ENCODE measurements around the gene ARAP1. TPM values are rescaled to one million over a fixed set of nuclear protein-coding genes. Genes with fewer than 3 reads are reported as not detected.

Gene ARAP1
- total RNA-seq, 1 donor from 2014 or later, result 49.5 TPM

DNA sequence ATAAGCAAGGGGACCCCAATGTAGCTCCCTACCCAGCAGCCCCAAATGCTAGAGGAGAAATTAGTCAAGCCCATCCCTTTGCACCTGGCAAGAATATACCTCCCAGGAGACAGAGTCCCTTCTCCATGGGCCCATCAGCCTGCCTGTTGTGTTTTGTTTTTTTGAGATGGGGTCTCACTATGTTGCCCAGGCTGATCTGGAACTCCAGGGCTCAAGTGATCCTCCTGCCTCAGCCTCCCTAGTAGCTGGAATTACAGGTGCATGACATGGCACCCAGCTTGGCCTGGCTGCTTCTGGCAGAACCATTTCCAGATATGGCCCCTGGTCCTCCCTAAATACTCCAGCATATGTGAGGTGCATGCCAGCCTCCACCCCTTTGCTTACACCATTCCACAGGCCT, 100.1 kb downstream of the ARAP1 start:
- FAIRE-seq (no peak), DNase-seq (ENCODE audit: low read depth) (no peak)
- Histone ChIP-seq H3K4me3 (ENCODE audit: low read depth, low read length) (no peak overlapping the region), H3K36me3 (ENCODE audit: control insufficient read depth, insufficient read depth, low read length) (no peaks in the 10 kb centered on the region), H3K27me3 (ENCODE audit: control insufficient read depth, insufficient read depth, low read length) (peaks cover 5% of the 10 kb centered on the region)
- TF ChIP-seq, protein P1, sequence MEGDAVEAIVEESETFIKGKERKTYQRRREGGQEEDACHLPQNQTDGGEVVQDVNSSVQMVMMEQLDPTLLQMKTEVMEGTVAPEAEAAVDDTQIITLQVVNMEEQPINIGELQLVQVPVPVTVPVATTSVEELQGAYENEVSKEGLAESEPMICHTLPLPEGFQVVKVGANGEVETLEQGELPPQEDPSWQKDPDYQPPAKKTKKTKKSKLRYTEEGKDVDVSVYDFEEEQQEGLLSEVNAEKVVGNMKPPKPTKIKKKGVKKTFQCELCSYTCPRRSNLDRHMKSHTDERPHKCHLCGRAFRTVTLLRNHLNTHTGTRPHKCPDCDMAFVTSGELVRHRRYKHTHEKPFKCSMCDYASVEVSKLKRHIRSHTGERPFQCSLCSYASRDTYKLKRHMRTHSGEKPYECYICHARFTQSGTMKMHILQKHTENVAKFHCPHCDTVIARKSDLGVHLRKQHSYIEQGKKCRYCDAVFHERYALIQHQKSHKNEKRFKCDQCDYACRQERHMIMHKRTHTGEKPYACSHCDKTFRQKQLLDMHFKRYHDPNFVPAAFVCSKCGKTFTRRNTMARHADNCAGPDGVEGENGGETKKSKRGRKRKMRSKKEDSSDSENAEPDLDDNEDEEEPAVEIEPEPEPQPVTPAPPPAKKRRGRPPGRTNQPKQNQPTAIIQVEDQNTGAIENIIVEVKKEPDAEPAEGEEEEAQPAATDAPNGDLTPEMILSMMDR (IDR thresholded peaks at IDR 0.05; ENCODE audit: insufficient read depth, low read length, severe bottlenecking), result no peak

DNA sequence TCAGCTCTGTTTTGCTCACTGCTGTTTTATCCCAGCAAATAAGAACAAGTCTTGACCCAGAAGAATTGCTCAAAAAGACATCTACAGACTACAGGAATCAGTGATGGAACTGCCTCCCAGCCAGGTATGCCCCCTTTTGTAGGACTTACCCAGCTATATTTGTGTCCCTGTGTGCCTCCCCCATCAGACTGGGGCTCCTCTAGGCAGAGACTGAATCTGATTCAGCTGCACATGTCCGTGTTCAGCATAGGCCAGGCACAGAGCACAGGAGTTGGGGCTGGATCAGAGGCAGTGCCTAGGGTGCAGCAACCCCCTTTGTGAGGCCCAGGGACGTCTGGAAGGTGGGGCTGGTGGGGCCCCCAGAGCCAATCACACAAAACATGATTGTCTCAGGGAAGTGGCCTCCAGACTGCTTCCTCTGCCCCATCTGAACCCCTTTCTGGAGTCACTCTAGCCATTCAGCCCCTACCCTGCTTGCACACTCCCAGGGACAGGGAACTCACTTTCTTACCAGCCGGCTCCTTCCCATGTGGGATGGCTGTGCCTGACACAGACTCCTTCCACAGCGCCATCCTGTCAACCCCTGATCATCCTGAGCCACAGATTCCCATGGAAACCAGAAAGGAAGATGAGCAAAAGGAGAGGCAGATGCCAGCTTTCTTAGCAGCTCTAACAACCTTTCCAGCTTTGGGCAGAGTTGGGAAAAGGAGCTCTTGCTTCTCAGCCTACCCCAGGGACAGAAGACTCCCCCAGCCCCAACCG, 102.8 kb downstream of the ARAP1 start:
- TF ChIP-seq, protein P1 (IDR thresholded peaks at IDR 0.05; ENCODE audit: insufficient read depth, low read length, severe bottlenecking), result no peak
- Histone ChIP-seq H3K36me3 (ENCODE audit: control insufficient read depth, insufficient read depth, low read length) (no peaks in the 10 kb centered on the region), H3K4me3 (ENCODE audit: low read depth, low read length) (no peak overlapping the region), H3K27me3 (ENCODE audit: control insufficient read depth, insufficient read depth, low read length) (peaks cover 5% of the 10 kb centered on the region)
- FAIRE-seq (no peak), DNase-seq (ENCODE audit: low read depth) (no peak)

- no peak overlapping the region for H3K4me3 ChIP-seq (ENCODE audit: low read depth, low read length)
- H3K36me3 ChIP-seq (ENCODE audit: control insufficient read depth, insufficient read depth, low read length), result no peaks in the 10 kb centered on the region
- peaks cover 5% of the 10 kb centered on the region for H3K27me3 ChIP-seq (ENCODE audit: control insufficient read depth, insufficient read depth, low read length)
- TF ChIP-seq, protein P1 (IDR thresholded peaks at IDR 0.05; ENCODE audit: insufficient read depth, low read length, severe bottlenecking), result no peak
- DNase-seq (ENCODE audit: low read depth) (no peak), FAIRE-seq (no peak)
Observed at GRCh38 chr11:72648384-72649136, 103.6 kb downstream of the ARAP1 start.

GRCh38 chr11:72647882-72648281, 104.3 kb downstream of the ARAP1 start:
- FAIRE-seq (peak; percentile 84), DNase-seq (ENCODE audit: low read depth) (no peak)
- TF ChIP-seq, protein P1 (IDR thresholded peaks at IDR 0.05; ENCODE audit: insufficient read depth, low read length, severe bottlenecking), result no peak
- Histone ChIP-seq H3K36me3 (ENCODE audit: control insufficient read depth, insufficient read depth, low read length) (no peaks in the 10 kb centered on the region), H3K4me3 (ENCODE audit: low read depth, low read length) (no peak overlapping the region), H3K27me3 (ENCODE audit: control insufficient read depth, insufficient read depth, low read length) (peaks cover 3% of the 10 kb centered on the region)

DNA sequence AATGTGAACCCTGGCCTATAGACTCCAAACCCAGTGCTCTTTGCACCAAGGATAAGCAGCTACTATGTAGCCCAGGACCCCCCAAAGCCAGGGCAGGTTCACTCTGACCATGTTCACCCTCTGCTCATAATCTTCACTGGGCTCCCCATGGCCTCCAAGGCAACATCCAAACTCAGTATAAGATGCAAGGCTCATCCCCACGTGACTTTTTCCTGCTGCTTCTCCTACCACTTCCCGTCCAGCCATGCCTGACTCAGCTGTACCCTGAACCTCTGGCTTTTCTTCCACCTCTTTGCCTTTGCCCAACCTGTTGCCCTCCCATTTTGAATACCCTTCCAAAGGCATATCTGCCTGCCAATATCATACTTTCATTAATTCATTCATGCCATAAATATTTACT, 105.7 kb downstream of the ARAP1 start:
- H3K36me3 ChIP-seq (ENCODE audit: control insufficient read depth, insufficient read depth, low read length), result no peaks in the 10 kb centered on the region
- no peak overlapping the region for H3K4me3 ChIP-seq (ENCODE audit: low read depth, low read length)
- peaks cover 4% of the 10 kb centered on the region for H3K27me3 ChIP-seq (ENCODE audit: control insufficient read depth, insufficient read depth, low read length)
- no peak for FAIRE-seq
- no peak for DNase-seq (ENCODE audit: low read depth)
- TF ChIP-seq, protein P1 (IDR thresholded peaks at IDR 0.05; ENCODE audit: insufficient read depth, low read length, severe bottlenecking), result no peak

All from bronchial epithelial cell (primary cell).